Fibroblast of skin of left quadriceps (primary cell): ENCODE results near the gene SYNJ2.

ENCODE experiments used
- DNase-seq, 2 experiments: peaks; one replicate each; pipeline ENCODE4 v3.0.0-alpha.2; 2013; ENCODE audit warnings: low read depth in 2 of 2

The SYNJ2 gene

GRCh38 chr6:158010591-158011477 is 29.2 kb downstream of the SYNJ2 start:
- DNase-seq: no peak

GRCh38 chr6:158011478-158011920 is 29.8 kb downstream of the SYNJ2 start:
- DNase-seq: no peak

GRCh38 chr6:158011980-158012566 is 30.4 kb downstream of the SYNJ2 start:
- DNase-seq: no peak

- DNase-seq: no peak
Measured at GRCh38 chr6:158013904-158014504, 32.3 kb downstream of the SYNJ2 start.

GRCh38 chr6:158014505-158015187 is 33.0 kb downstream of the SYNJ2 start:
- no peak for DNase-seq

GRCh38 chr6:158015188-158015506 is 33.5 kb downstream of the SYNJ2 start:
- no peak for DNase-seq

GRCh38 chr6:158016571-158017383 is 35.1 kb downstream of the SYNJ2 start:
- DNase-seq: no peak

- DNase-seq: no peak
Measured at GRCh38 chr6:158017621-158018040, 36.0 kb downstream of the SYNJ2 start.

- DNase-seq: no peak
Measured at GRCh38 chr6:158018041-158018771, 36.5 kb downstream of the SYNJ2 start.

- DNase-seq: no peak
Measured at GRCh38 chr6:158018851-158019361, 37.2 kb downstream of the SYNJ2 start.

- DNase-seq: no peak
Measured at GRCh38 chr6:158019416-158019815, 37.8 kb downstream of the SYNJ2 start.

- no peak for DNase-seq
Measured at GRCh38 chr6:158020272-158020711, 38.6 kb downstream of the SYNJ2 start.

- no peak for DNase-seq
Measured at GRCh38 chr6:158020811-158021210, 39.1 kb downstream of the SYNJ2 start.

GRCh38 chr6:158021376-158021775 is 39.7 kb downstream of the SYNJ2 start:
- DNase-seq: no peak

- DNase-seq: no peak
Measured at GRCh38 chr6:158021814-158022748, 40.4 kb downstream of the SYNJ2 start.

- no peak for DNase-seq
Measured at GRCh38 chr6:158022749-158023596, 41.3 kb downstream of the SYNJ2 start.

- DNase-seq: no peak
Measured at GRCh38 chr6:158023597-158023939, 41.9 kb downstream of the SYNJ2 start.

- no peak for DNase-seq
Measured at GRCh38 chr6:158024566-158025297, 43.1 kb downstream of the SYNJ2 start.
